Caco-2 (cell line): ENCODE results near the gene S100A16. TPM values are rescaled to one million over a fixed set of nuclear protein-coding genes. Genes with fewer than 3 reads are reported as not detected.

Experiments used
- BruUV-seq: library from RNA; stranded (reverse); fragments of 400-500 nt; replicated peaks from 2 replicates; lab custom pipeline; 2021; lab: Mats Ljungman, UMichigan
- CTCF ChIA-PET: fragments of 300-600 bp; sonication (Branson Sonifier 250); formaldehyde crosslinking; loops from one replicate; lab custom pipeline; 2022; ENCODE audit warnings: antibody characterized with exemption; lab: Charles Lee
- POLR2A ChIA-PET: fragments of 300-600 bp; sonication (Branson Sonifier 250); formaldehyde crosslinking; loops from one replicate; lab custom pipeline; 2022; ENCODE audit warnings: antibody characterized with exemption; lab: Charles Lee
- DNase-seq, 2 experiments: peaks; one replicate each; pipeline versions ENCODE4 v3.0.0 to v3.0.0-alpha.2; 2020 to 2022
- H3K27me3 ChIP-seq: replicated peaks from 2 replicates; pipeline ENCODE4 v1.6.0; 2011; ENCODE audit warnings: low read length; ENCODE audit not compliant: control insufficient read depth, insufficient read depth
- H3K36me3 ChIP-seq: 2 replicates; pipeline ENCODE4 v1.5.1; 2011; ENCODE audit warnings: low read length; ENCODE audit not compliant: control insufficient read depth, insufficient read depth
- H3K4me1 ChIP-seq: fragments of 250-450 bp; sonication (Bioruptor Pico); 2 replicates; pipeline ENCODE4 v1.5.1; 2020; ENCODE audit warnings: mild to moderate bottlenecking
- H3K4me3 ChIP-seq: 2 replicates; pipeline ENCODE4 v1.5.1; 2011; ENCODE audit warnings: low read depth, mild to moderate bottlenecking, control low read depth, low read length
- H3K9me3 ChIP-seq: fragments of 250-450 bp; sonication (Bioruptor Pico); 2 replicates; pipeline ENCODE4 v1.5.1; 2020; ENCODE audit warnings: mild to moderate bottlenecking, moderate library complexity
- H3K27ac Mint-ChIP-seq: one replicate; pipeline ENCODE4 v1.8.0; 2022; ENCODE audit warnings: mixed read lengths; ENCODE audit not compliant: unreplicated experiment
- H3K27me3 Mint-ChIP-seq: one replicate; pipeline ENCODE4 v1.8.0; 2022; ENCODE audit warnings: mixed read lengths; ENCODE audit not compliant: insufficient read depth, unreplicated experiment
- H3K36me3 Mint-ChIP-seq: one replicate; pipeline ENCODE4 v1.8.0; 2022; ENCODE audit warnings: mild to moderate bottlenecking, mixed read lengths; ENCODE audit not compliant: insufficient read depth, unreplicated experiment
- H3K4me1 Mint-ChIP-seq: one replicate; pipeline ENCODE4 v1.8.0; 2022; ENCODE audit warnings: low read depth, mixed read lengths; ENCODE audit not compliant: unreplicated experiment
- H3K4me3 Mint-ChIP-seq: one replicate; pipeline ENCODE4 v1.8.0; 2022; ENCODE audit warnings: mild to moderate bottlenecking, moderate library complexity, mixed read lengths; ENCODE audit not compliant: unreplicated experiment
- H3K9me3 Mint-ChIP-seq: one replicate; pipeline ENCODE4 v1.8.0; 2022; ENCODE audit warnings: mixed read lengths; ENCODE audit not compliant: unreplicated experiment
- intact Hi-C: fragments of 100-400 bp; cut with micrococcal nuclease; formaldehyde crosslinking; loops from one replicate; pipeline ENCODE4 v1.10.0; 2022; ENCODE audit not compliant: unreplicated experiment
- total RNA-seq: library from RNA; stranded (reverse); gene quantifications from 2 replicates; pipeline ENCODE4 v1.2.3, GENCODE V29; 2022
- TF ChIP-seq, protein P1 (sequence below), 2 experiments: fragments of 200-600 bp in 1 of 2; IDR thresholded peaks; 1 replicate in 1 of 2; 2 replicates in 1 of 2; pipeline versions ENCODE4 v1.5.1 to v1.8.0; 2011 to 2022; ENCODE audit warnings: antibody characterized with exemption in 1 of 2, control low read depth in 1 of 2, inconsistent platforms in 1 of 2, low read depth in 1 of 2, low read length in 1 of 2, mild to moderate bottlenecking in 1 of 2, moderate library complexity in 1 of 2; ENCODE audit not compliant: insufficient read depth in 1 of 2, severe bottlenecking in 1 of 2, unreplicated experiment in 1 of 2

S100A16 gene
- total RNA-seq, 1 experiment from 2014 or later = 243 TPM

DNA sequence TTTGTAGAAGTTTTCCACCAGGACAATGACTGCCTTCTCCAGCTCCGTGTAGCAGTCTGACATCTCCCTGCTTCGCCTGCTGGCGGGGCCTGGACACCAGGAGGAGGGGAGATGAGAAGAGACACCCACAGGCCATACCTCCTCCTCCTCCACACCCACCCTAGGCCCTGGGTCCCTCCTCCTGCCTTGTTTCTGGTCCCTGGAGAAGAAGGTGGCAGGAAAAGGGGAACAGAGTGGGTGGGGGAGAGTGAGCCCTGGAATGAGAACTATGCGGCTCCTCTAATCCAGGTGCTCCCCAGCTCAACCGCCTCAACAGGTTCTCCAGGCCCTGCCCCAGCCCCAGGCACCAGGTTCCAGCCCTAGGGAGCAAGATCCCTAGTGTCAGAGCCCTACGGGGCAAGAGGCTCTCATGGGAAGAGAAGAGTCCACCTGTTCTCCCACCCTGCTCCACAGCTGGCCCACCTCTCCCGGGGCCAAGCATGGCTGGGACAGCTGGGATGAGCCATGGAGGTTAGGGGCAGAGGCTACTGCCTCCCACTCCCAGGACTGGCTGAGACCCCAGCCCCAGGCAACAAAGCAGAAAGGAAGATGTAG is 4.8 kb downstream of the S100A16 start:
- BruUV-seq = no TSS peak
- Histone ChIP-seq H3K4me1 (peaks cover 49% of the 10 kb centered on the region), H3K27me3 (no peaks in the 10 kb centered on the region), H3K9me3 (no peaks in the 10 kb centered on the region), H3K4me3 (peak overlapping the region; percentile 33), H3K36me3 (peaks cover 8% of the 10 kb centered on the region)
- H3K27me3 Mint-ChIP-seq = no peaks in the 10 kb centered on the region
- peaks cover 35% of the 10 kb centered on the region for H3K4me1 Mint-ChIP-seq
- CTCF ChIA-PET = interaction anchor here (0.6 to 1.5 kb wide), 6 partner anchors 8 to 42 kb away, joined by 3 to 7 read pairs (median 4); partner anchors contain the start of genes S100A13 and S100A14
- TF ChIP-seq, protein P1, sequence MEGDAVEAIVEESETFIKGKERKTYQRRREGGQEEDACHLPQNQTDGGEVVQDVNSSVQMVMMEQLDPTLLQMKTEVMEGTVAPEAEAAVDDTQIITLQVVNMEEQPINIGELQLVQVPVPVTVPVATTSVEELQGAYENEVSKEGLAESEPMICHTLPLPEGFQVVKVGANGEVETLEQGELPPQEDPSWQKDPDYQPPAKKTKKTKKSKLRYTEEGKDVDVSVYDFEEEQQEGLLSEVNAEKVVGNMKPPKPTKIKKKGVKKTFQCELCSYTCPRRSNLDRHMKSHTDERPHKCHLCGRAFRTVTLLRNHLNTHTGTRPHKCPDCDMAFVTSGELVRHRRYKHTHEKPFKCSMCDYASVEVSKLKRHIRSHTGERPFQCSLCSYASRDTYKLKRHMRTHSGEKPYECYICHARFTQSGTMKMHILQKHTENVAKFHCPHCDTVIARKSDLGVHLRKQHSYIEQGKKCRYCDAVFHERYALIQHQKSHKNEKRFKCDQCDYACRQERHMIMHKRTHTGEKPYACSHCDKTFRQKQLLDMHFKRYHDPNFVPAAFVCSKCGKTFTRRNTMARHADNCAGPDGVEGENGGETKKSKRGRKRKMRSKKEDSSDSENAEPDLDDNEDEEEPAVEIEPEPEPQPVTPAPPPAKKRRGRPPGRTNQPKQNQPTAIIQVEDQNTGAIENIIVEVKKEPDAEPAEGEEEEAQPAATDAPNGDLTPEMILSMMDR (IDR thresholded peaks at IDR 0.05; ENCODE audit: insufficient read depth in 1 of 2, low read depth in 1 of 2, low read length in 1 of 2, severe bottlenecking in 1 of 2, unreplicated experiment in 1 of 2) = peak in 1 of 2 experiments; percentile 13
- H3K27ac Mint-ChIP-seq = peak overlapping the region; percentile 56
- H3K36me3 Mint-ChIP-seq = peaks cover 68% of the 10 kb centered on the region
- H3K9me3 Mint-ChIP-seq = no peaks in the 10 kb centered on the region
- peak overlapping the region; percentile 74 for H3K4me3 Mint-ChIP-seq
- POLR2A ChIA-PET = interaction anchor here (1.0 to 1.5 kb wide), 2 partner anchors 9 to 19 kb away, joined by 3 to 9 read pairs; partner anchors contain the start of gene S100A13
- intact Hi-C loops = no loop called here
- DNase-seq = peak; percentile 80 to 86

GRCh38 chr1:153607381-153607780 is 5.6 kb downstream of the S100A16 start:
- ChIA-PET CTCF (interaction anchor here (0.6 to 1.5 kb wide), 6 partner anchors 9 to 41 kb away, joined by 3 to 7 read pairs (median 4); partner anchors contain the start of genes S100A13 and S100A14), POLR2A (interaction anchor here (1.0 to 1.5 kb wide), 2 partner anchors 10 to 20 kb away, joined by 3 to 9 read pairs; partner anchors contain the start of gene S100A13)
- Mint-ChIP-seq H3K27me3 (no peaks in the 10 kb centered on the region), H3K36me3 (peaks cover 62% of the 10 kb centered on the region), H3K4me3 (no peak overlapping the region), H3K9me3 (no peaks in the 10 kb centered on the region), H3K27ac (no peak overlapping the region), H3K4me1 (peaks cover 35% of the 10 kb centered on the region)
- no TSS peak for BruUV-seq
- Histone ChIP-seq H3K9me3 (no peaks in the 10 kb centered on the region), H3K4me1 (peaks cover 49% of the 10 kb centered on the region), H3K36me3 (peaks cover 8% of the 10 kb centered on the region), H3K27me3 (no peaks in the 10 kb centered on the region), H3K4me3 (no peak overlapping the region)
- no peak for DNase-seq
- TF ChIP-seq, protein P1 (IDR thresholded peaks at IDR 0.05; ENCODE audit: insufficient read depth in 1 of 2, low read depth in 1 of 2, low read length in 1 of 2, severe bottlenecking in 1 of 2, unreplicated experiment in 1 of 2) = no peak
- intact Hi-C loops = no loop called here

DNA sequence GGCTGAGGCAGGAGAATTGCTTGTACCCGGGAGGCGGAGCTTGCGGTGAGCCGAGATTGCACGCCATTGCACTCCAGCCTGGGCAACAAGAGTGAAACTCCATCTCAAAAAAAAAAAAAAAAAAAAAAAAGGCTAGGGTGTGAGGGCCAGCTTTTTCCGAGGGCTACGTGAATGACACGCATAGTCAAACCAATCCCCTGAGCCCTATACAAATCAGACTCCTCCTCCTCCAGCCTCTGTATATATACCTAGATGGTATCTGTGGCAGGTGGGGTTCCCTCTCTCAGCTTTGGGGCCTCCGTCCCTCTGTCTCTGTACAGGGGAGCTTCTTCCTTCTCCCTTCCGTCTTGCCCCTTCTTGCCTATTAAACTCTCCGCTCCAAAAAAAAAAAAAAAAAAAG is 6.7 kb downstream of the S100A16 start:
- TF ChIP-seq, protein P1 (IDR thresholded peaks at IDR 0.05; ENCODE audit: insufficient read depth in 1 of 2, low read depth in 1 of 2, low read length in 1 of 2, severe bottlenecking in 1 of 2, unreplicated experiment in 1 of 2) = no peak
- Mint-ChIP-seq H3K27me3 (no peaks in the 10 kb centered on the region), H3K36me3 (peaks cover 58% of the 10 kb centered on the region)

More for the DNA sequence above, 6.7 kb downstream of the S100A16 start:
- H3K4me3 ChIP-seq = no peak overlapping the region
- CTCF ChIA-PET = interaction anchor here (0.6 kb wide), 1 partner anchor 27 kb away, joined by 3 read pairs; no protein-coding TSS in a partner anchor
- peaks cover 8% of the 10 kb centered on the region for H3K36me3 ChIP-seq
- no peaks in the 10 kb centered on the region for H3K27me3 ChIP-seq
- Mint-ChIP-seq H3K4me1 (peaks cover 26% of the 10 kb centered on the region), H3K9me3 (no peaks in the 10 kb centered on the region), H3K27ac (peak overlapping the region; percentile 42), H3K4me3 (no peak overlapping the region)
- intact Hi-C loops = no loop called here
- peaks cover 49% of the 10 kb centered on the region for H3K4me1 ChIP-seq
- H3K9me3 ChIP-seq = no peaks in the 10 kb centered on the region
- POLR2A ChIA-PET = interaction anchor here (0.9 kb wide), 1 partner anchor 28 kb away, joined by 4 read pairs; the partner anchor contains the start of gene CHTOP
- no peak for DNase-seq
- BruUV-seq = no TSS peak
